T-helper 2 cell treated with Interferon-gamma antibody and Interleukin-4, amounts not matched to agents 5 μg/mL and 100 μg/mL, for 36 hours (primary cell): ENCODE results near the gene APOA5.
A peak's percentile ranks its signal among the peaks of the same experiment; 100 is the strongest.
"Not testable (repeated sequence)": the region's sequence is repeated elsewhere in the genome, so short reads cannot be mapped to it uniquely, and the experiment has no call there.

ENCODE experiments used
- DNase-seq: peaks from one replicate; pipeline ENCODE4 v3.0.0; 2021; ENCODE audit warnings: low spot score
- H3K27ac Mint-ChIP-seq: one replicate; pipeline ENCODE4 v1.8.0; 2021; ENCODE audit warnings: mild to moderate bottlenecking, mixed read lengths
- H3K27me3 Mint-ChIP-seq: one replicate; pipeline ENCODE4 v1.8.0; 2021; ENCODE audit warnings: low read depth, mixed read lengths
- H3K36me3 Mint-ChIP-seq: one replicate; pipeline ENCODE4 v1.8.0; 2021; ENCODE audit warnings: low read depth, mixed read lengths
- H3K4me1 Mint-ChIP-seq: one replicate; pipeline ENCODE4 v1.8.0; 2021; ENCODE audit warnings: low read depth, mixed read lengths
- H3K4me3 Mint-ChIP-seq: one replicate; pipeline ENCODE4 v1.8.0; 2022; ENCODE audit warnings: mild to moderate bottlenecking, moderate library complexity, mixed read lengths
- H3K9me3 Mint-ChIP-seq: one replicate; pipeline ENCODE4 v1.8.0; 2021; ENCODE audit warnings: mixed read lengths

The APOA5 gene

GRCh38 chr11:116786326-116786725, 5.4 kb downstream of the APOA5 start:
- no peaks in the 10 kb centered on the region for H3K27me3 Mint-ChIP-seq

GRCh38 chr11:116782728-116783127, 9.0 kb downstream of the APOA5 start:
- Mint-ChIP-seq H3K27me3 (no peaks in the 10 kb centered on the region), H3K36me3 (peaks cover 83% of the 10 kb centered on the region), H3K4me3 (no peak overlapping the region), H3K4me1 (peaks cover 28% of the 10 kb centered on the region), H3K9me3 (no peaks in the 10 kb centered on the region), H3K27ac (no peak overlapping the region)
- no peak for DNase-seq

More at GRCh38 chr11:116786326-116786725, 5.4 kb downstream of the APOA5 start:
- DNase-seq = no peak
- H3K4me1 Mint-ChIP-seq = peaks cover 24% of the 10 kb centered on the region
- H3K4me3 Mint-ChIP-seq = peak overlapping the region; percentile 91
- H3K36me3 Mint-ChIP-seq = peaks cover 50% of the 10 kb centered on the region
- no peak overlapping the region for H3K27ac Mint-ChIP-seq
- H3K9me3 Mint-ChIP-seq = no peaks in the 10 kb centered on the region

GRCh38 chr11:116778556-116778955, 13.1 kb downstream of the APOA5 start:
- Mint-ChIP-seq H3K4me3 (no peak overlapping the region), H3K36me3 (peaks cover 63% of the 10 kb centered on the region), H3K4me1 (peaks cover 32% of the 10 kb centered on the region), H3K9me3 (no peaks in the 10 kb centered on the region), H3K27ac (no peak overlapping the region), H3K27me3 (no peaks in the 10 kb centered on the region)
- no peak for DNase-seq

GRCh38 chr11:116777056-116777455, 14.6 kb downstream of the APOA5 start:
- Mint-ChIP-seq H3K4me3 (no peak overlapping the region), H3K9me3 (no peaks in the 10 kb centered on the region), H3K36me3 (peaks cover 50% of the 10 kb centered on the region), H3K27ac (no peak overlapping the region), H3K4me1 (peaks cover 32% of the 10 kb centered on the region), H3K27me3 (no peaks in the 10 kb centered on the region)
- no peak for DNase-seq

- no peak for DNase-seq
- H3K4me1 Mint-ChIP-seq = peaks cover 36% of the 10 kb centered on the region
- H3K4me3 Mint-ChIP-seq = no peak overlapping the region
- no peaks in the 10 kb centered on the region for H3K9me3 Mint-ChIP-seq
- no peak overlapping the region for H3K27ac Mint-ChIP-seq
- H3K27me3 Mint-ChIP-seq = no peaks in the 10 kb centered on the region
- H3K36me3 Mint-ChIP-seq = peaks cover 47% of the 10 kb centered on the region
Observed at GRCh38 chr11:116776522-116776984, 15.1 kb downstream of the APOA5 start.

GRCh38 chr11:116775975-116776374, 15.7 kb downstream of the APOA5 start:
- Mint-ChIP-seq H3K27ac (no peak overlapping the region), H3K4me1 (peaks cover 39% of the 10 kb centered on the region), H3K9me3 (no peaks in the 10 kb centered on the region), H3K36me3 (peaks cover 42% of the 10 kb centered on the region), H3K27me3 (no peaks in the 10 kb centered on the region), H3K4me3 (no peak overlapping the region)
- DNase-seq = no peak

GRCh38 chr11:116774661-116775060, 17.0 kb downstream of the APOA5 start:
- Mint-ChIP-seq H3K27me3 (no peaks in the 10 kb centered on the region), H3K4me3 (no peak overlapping the region), H3K9me3 (no peaks in the 10 kb centered on the region), H3K36me3 (peaks cover 35% of the 10 kb centered on the region), H3K27ac (peak overlapping the region; percentile 32), H3K4me1 (peaks cover 37% of the 10 kb centered on the region)
- DNase-seq = no peak

- no peak for DNase-seq
- Mint-ChIP-seq H3K9me3 (no peaks in the 10 kb centered on the region), H3K27me3 (no peaks in the 10 kb centered on the region), H3K4me1 (peaks cover 37% of the 10 kb centered on the region), H3K4me3 (peak overlapping the region; percentile 97), H3K27ac (peak overlapping the region; percentile 98), H3K36me3 (peaks cover 31% of the 10 kb centered on the region)
Observed at GRCh38 chr11:116773203-116774097, 18.2 kb downstream of the APOA5 start.

GRCh38 chr11:116772443-116773202, 19.1 kb downstream of the APOA5 start, which contains the start of gene BUD13:
Gene BUD13 (minus strand): TSS chr11:116772987. CDS start chr11:116772964, 23 bp downstream.
- H3K4me3 Mint-ChIP-seq = peak within 1 kb of the TSS; percentile 97
- H3K9me3 Mint-ChIP-seq = no peaks in the 10 kb centered on the region
- peaks cover 34% of the 10 kb centered on the region for H3K4me1 Mint-ChIP-seq

GRCh38 chr11:116771935-116772334, 19.7 kb downstream of the APOA5 start:
- Mint-ChIP-seq H3K36me3 (peaks cover 23% of the 10 kb centered on the region), H3K27me3 (no peaks in the 10 kb centered on the region), H3K4me3 (peak overlapping the region; percentile 97), H3K9me3 (no peaks in the 10 kb centered on the region), H3K4me1 (peaks cover 34% of the 10 kb centered on the region), H3K27ac (peak overlapping the region; percentile 98)
- DNase-seq = no peak

More at GRCh38 chr11:116772443-116773202, 19.1 kb downstream of the APOA5 start, which contains the start of gene BUD13:
- peak within 1 kb of the TSS; percentile 98 for H3K27ac Mint-ChIP-seq
- peak; percentile 93 for DNase-seq
- no peaks in the 10 kb centered on the region for H3K27me3 Mint-ChIP-seq
- peaks cover 23% of the 10 kb centered on the region for H3K36me3 Mint-ChIP-seq

GRCh38 chr11:116762132-116762531, 29.5 kb downstream of the APOA5 start:
- Mint-ChIP-seq H3K4me1 (peaks cover 3% of the 10 kb centered on the region), H3K27ac (no peak overlapping the region), H3K36me3 (peaks cover 51% of the 10 kb centered on the region), H3K9me3 (no peaks in the 10 kb centered on the region), H3K4me3 (no peak overlapping the region), H3K27me3 (no peaks in the 10 kb centered on the region)
- DNase-seq = no peak

- not testable (repeated sequence) for H3K4me1 Mint-ChIP-seq, DNase-seq, H3K9me3 Mint-ChIP-seq, H3K27ac Mint-ChIP-seq, H3K4me3 Mint-ChIP-seq, H3K27me3 Mint-ChIP-seq
- H3K36me3 Mint-ChIP-seq = peaks cover 46% of the 10 kb centered on the region
Observed at GRCh38 chr11:116756044-116756443, 35.6 kb downstream of the APOA5 start.

GRCh38 chr11:116750070-116750718, 41.5 kb downstream of the APOA5 start:
- H3K4me1 Mint-ChIP-seq = peaks cover 3% of the 10 kb centered on the region
- H3K27me3 Mint-ChIP-seq = no peaks in the 10 kb centered on the region
- DNase-seq = no peak
- H3K27ac Mint-ChIP-seq = no peak overlapping the region
- H3K4me3 Mint-ChIP-seq = no peak overlapping the region
- no peaks in the 10 kb centered on the region for H3K9me3 Mint-ChIP-seq
- H3K36me3 Mint-ChIP-seq = peaks cover 33% of the 10 kb centered on the region
